Measurements from ENCODE around the gene ANTKMT. TPM values are rescaled to one million over a fixed set of nuclear protein-coding genes. Genes with fewer than 3 reads are reported as not detected.
"Not testable (repeated sequence)": the region's sequence is repeated elsewhere in the genome, so short reads cannot be mapped to it uniquely, and the experiment has no call there.

The ANTKMT gene
- total RNA-seq, 1 donor from 2014 or later, result 16.7 TPM

GRCh38 chr16:680967-681745 lies 39.8 kb upstream of the ANTKMT start:
- peak in 1 of 2 donors; percentile 49 for DNase-seq (ENCODE audit: low read depth in 2 of 2)

GRCh38 chr16:681746-682427 lies 39.1 kb upstream of the ANTKMT start:
- DNase-seq (ENCODE audit: low read depth in 2 of 2), result no peak

- DNase-seq (ENCODE audit: low read depth in 2 of 2), result no peak
Measured at GRCh38 chr16:682493-683395, 38.2 kb upstream of the ANTKMT start.

DNA sequence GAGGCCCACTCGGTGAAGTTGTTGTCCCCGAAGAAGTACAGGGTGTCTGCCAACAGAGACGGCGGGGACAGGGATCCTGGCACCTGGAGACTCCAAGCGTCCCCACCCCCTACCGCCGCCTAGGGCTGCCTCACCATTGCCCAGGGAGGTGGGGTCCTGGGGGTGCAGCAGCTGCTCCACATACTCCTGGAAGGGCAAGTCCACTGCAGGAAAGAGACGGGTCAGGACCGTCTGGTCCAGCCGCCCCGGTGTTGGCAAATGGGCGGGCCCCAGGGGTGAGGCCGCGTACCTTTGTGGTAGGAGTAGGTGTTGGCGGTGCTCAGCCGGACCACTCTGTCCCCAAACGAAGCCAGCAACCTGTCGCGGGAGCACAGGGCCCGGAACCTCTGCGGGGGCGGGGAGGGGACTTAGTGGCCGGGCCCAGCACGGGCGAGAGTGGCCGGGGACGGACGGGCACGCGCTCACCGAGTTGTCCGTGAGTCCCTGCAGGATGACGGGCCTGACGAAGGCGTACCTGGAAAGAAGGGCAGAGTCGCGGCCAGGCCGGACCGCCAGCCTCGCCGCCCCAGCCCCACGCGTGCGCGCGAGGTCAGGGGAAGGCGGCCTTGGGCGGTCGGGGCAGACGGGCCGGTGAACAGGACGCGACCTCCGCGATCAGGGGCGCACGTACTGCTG lies 37.4 kb upstream of the ANTKMT start:
- DNase-seq (ENCODE audit: low read depth in 2 of 2), result no peak

- DNase-seq (ENCODE audit: low read depth in 2 of 2), result peak; percentile 57 to 89
Measured at GRCh38 chr16:684071-684794, 36.7 kb upstream of the ANTKMT start, which contains the start of gene JMJD8. Gene JMJD8, minus strand, starts transcription at chr16:684334. Its CDS starts 15 bp downstream, at chr16:684319.

DNA sequence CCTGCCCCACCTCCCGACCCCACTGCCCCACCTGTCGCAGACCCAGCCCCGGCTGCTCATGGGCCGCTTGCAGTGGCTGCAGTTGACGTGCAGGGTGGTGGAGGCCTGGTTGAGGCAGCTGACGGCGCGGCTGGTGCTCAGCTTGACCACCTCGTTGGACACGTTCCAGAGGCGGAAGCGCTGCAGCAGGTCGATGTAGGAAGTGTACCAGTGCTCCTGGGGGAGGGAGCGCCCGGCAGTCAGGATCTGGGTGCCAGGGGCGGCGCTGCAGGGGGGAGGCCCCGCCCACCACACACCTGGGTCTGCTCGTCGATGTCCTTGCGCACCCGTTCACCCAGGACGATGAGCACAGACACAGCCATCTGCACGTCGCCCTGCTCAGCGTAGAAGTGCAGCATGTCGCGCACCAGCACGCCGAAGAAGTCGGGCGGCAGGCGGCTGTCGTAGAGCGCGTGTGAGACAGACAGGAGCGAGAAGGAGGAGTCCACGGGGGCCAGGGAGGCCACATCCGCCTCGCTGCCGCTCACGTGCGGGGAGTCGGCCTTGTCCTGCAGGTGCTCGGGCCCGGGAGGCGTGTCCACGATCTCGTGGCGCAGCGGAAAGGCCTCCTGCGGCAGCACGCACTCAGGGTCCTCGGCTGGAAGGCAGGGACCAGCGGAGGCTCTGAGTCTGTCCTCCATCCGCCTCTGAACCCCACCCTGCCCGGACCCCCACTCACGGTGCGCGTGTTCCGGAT lies 35.8 kb upstream of the ANTKMT start:
- DNase-seq (ENCODE audit: low read depth in 2 of 2), result no peak

DNA sequence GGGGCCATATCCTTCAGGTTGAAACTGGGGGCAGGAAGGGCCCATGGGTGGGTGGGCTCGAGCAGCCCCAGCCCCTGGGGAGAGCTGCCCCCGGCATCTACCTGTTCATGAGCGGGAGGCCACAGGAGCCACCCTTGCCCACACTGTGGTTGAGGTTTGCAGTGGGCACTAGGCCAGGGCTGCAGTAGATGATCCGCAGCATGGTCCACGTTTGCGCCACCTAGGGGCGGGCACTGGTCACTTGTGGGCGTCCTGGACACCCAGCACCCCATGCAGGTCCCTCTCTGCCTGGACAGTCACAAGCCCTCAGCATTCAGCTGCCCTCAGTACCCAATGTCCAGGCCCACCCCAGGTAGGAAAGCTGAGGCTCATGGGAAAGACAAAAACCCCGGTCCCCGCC lies 35.0 kb upstream of the ANTKMT start:
- peak; percentile 27 to 54 for DNase-seq (ENCODE audit: low read depth in 2 of 2)

- DNase-seq (ENCODE audit: low read depth in 2 of 2), result no peak
Measured at GRCh38 chr16:686459-687260, 34.3 kb upstream of the ANTKMT start.

DNA sequence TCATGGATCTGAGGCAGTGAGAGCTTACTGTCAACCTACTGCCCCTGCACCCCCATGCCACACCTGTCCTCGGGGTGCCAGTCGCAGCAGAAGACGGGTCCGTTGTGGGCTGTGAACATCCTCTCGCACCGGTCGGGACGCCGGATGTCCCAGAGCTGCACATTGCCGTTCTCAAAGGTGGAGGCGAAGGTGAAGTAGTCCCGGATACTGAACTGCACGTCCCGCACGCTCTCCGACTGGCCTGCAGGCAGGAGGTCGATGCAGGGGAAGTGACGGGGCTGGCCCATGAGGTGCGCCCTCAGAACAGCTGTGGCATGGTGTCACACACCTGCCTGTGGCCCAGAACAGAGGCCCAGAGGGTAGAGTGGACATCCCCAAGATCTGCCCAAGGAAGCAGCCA lies 33.4 kb upstream of the ANTKMT start:
- DNase-seq (ENCODE audit: low read depth in 2 of 2), result no peak

DNA sequence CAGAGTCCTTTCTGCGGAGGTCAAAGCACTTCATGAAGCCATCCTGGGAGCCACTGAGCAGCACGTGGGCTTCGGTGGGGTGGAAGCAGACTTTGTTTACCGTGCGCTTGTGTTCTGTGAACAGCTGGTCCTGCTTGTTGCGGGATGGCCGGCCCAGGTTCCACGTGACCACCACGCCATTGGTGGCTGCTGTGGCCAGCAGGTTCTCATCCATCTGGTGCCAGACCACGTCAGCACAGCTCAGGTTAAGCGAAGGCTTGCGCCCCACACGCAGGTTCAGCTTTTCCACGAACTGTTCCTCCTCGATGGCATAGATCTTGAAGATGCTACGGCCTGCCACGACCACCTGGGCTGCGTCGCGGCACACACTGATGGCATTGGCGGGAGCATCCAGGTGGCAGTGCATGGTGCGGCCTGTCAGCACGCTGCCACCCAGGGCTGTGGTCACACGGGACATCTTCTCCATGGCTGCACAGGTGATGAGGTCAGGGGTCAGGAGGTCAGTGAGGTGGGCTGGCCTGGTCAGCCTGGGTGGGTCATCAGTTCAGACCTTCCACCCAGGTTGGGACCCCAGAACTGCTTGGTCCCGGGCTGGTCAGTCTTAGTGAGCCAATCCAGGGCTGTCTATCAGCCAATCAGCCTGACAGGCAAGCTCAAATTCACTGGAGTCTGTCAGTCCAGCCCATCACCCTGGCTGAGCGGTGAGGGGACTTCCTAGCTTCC lies 31.6 kb upstream of the ANTKMT start:
- peak in 1 of 2 donors; percentile 17 for DNase-seq (ENCODE audit: low read depth in 2 of 2)

GRCh38 chr16:691242-691641 lies 29.7 kb upstream of the ANTKMT start:
- not testable (repeated sequence) for DNase-seq (ENCODE audit: low read depth in 2 of 2)

DNA sequence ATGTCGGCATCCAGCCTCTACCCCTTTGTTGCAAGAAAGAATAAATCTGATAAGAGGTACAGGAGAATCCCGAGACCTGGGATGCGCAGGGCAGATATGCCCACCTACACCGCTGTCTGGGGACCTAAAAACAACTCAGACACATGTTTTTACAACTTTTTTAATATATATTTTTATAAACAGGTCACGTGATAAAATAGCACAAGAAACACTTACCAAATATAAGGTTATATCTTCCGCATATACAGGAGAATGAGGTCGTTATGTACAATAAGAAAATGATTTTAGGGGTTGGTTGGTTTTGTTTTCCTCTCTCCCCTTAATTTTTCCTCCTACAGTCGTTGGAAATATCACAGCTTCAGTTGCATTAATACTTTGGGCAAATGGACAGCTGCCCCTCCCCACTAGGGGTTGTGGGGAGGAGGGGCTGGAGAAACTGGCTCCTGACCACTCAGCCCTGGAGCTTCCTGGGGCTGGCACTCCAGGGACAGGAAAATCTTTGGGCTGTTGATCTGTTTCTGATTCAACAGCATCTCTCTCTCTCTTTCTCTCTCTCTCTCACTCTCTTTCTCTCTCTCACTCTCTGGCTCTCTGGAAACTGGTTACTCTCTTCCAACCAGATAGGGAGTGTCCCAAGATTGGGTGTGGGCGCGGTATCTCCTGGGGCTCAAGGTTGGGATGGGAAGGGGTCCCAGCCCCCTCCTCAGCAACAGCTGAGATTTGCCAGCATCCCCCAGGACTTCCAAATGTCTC lies 28.4 kb upstream of the ANTKMT start:
- no peak for DNase-seq (ENCODE audit: low read depth in 2 of 2)

- DNase-seq (ENCODE audit: low read depth in 2 of 2), result no peak
Measured at GRCh38 chr16:693364-693763, 27.6 kb upstream of the ANTKMT start.

DNA sequence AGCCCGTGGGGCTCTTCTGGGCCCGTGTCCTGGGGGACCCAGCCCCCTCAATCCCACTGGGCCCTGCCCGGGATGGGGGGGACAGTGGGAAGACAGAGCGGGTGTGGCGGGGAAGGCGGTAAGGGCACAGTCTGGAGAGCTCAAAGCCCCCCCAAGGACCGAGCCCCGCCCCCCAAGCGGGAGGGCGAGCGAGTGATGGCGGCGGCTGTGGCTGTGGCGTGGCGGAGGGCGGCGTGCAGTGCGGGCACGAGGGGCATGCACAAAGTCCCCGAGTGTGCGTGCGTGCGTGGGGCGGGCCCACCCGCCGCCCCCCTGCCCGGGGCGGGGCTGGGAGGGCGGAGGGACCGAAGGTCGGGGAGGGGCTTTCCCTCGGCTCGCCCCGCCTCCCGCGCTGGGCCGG lies 27.2 kb upstream of the ANTKMT start:
- no peak for DNase-seq (ENCODE audit: low read depth in 2 of 2)

GRCh38 chr16:694187-694862 lies 26.6 kb upstream of the ANTKMT start:
- no peak for DNase-seq (ENCODE audit: low read depth in 2 of 2)

DNA sequence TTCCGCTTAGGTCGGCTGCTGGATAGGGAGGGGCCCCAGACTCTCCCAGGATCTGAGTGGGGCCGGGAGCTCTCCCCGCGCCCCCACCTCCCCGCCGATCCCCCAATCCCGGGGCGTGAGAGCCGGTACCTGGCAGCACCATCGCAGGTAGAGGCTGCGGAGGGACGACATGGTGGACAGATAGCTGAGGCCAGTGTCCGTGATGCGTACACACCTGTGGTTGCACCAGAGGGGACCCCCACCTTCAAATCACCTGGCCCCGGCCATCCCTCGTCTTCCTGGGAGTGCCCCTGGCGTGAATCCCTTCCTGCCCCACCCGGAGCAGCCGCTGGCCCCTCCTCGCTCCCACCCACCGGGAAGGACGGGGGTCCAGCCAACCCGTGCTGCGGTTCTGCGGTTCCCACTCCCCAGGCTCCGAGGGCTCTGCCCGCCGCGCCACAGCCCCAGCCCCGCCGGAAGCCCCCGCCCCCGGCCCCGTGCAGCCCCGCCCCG lies 26.0 kb upstream of the ANTKMT start:
- DNase-seq (ENCODE audit: low read depth in 2 of 2), result no peak

All from dermis microvascular lymphatic vessel endothelial cell (primary cell).